ENCODE measurements around the gene MRPL50. TPM values are rescaled to one million over a fixed set of nuclear protein-coding genes. Genes with fewer than 3 reads are reported as not detected.
"Not testable (repeated sequence)": the region's sequence is repeated elsewhere in the genome, so short reads cannot be mapped to it uniquely, and the experiment has no call there.

MRPL50 gene
- total and polyA plus RNA-seq, 4 experiments from 2014 or later: 18.6 to 23.0 (median 20.9) TPM

GRCh38 chr9:101393135-101393534 lies 5.3 kb downstream of the MRPL50 start:
- Histone ChIP-seq H3K27me3 (ENCODE audit: insufficient read depth, low read length) (no peaks in the 10 kb centered on the region), H3K9me3 (ENCODE audit: control insufficient read depth in 1 of 2, low read length in 2 of 2) (no peaks in the 10 kb centered on the region), H3K27ac (ENCODE audit: low read depth, low read length) (no peak overlapping the region), H3K36me3 (ENCODE audit: insufficient read depth, low read length) (peaks cover 7% of the 10 kb centered on the region), H3K4me1 (ENCODE audit: insufficient read depth, low read length) (peaks cover 42% of the 10 kb centered on the region), H3K4me3 (ENCODE audit: low read length in 2 of 2) (no peak overlapping the region)
- ChIA-PET CTCF (ENCODE audit: partially characterized antibody) (no interaction called here), POLR2A (ENCODE audit: partially characterized antibody) (no interaction called here)
- H3K27ac Mint-ChIP-seq: peak overlapping the region in 2 of 7 donors; percentile 49 to 81
- peaks cover 48 to 70% (median 60%) of the 10 kb centered on the region in 4 donors for H3K4me1 Mint-ChIP-seq
- H3K9me3 Mint-ChIP-seq: peaks cover 0 to 11% (median 4%) of the 10 kb centered on the region in 8 donors
- peaks cover 46 to 74% of the 10 kb centered on the region in 2 donors for H3K36me3 Mint-ChIP-seq
- no peak for DNase-seq
- H3K27me3 Mint-ChIP-seq: no peaks in the 10 kb centered on the region
- H3K4me3 Mint-ChIP-seq: peak overlapping the region in 2 of 8 donors; percentile 13 to 17
- intact Hi-C loops (cut with micrococcal nuclease): loop anchor here (10.0 kb wide), 1 partner anchor 1038 kb away; the partner anchor contains the start of gene TEX10

DNA sequence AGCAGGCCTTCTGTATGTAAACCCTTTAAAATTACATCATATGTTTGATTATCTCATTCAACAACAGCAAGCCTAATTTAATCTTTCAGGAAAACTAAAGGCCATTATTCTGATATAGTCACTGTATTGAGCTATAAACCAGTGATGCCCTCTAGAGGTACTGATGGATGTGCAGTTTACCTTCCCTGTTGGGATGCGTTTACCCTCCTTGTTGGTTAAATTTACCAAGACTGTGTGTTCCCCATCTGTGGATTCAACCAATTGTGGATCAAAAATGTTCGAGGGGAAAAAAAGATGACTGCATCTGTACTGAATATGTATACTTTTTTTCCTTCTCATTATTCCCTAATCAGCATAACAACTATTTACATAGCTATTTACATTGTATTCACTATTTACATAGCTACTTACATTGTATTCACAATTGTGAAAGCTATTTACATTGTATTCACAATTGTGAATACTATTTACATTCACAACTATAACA lies 9.9 kb downstream of the MRPL50 start:
- Mint-ChIP-seq H3K4me1 (peaks cover 23 to 35% (median 26%) of the 10 kb centered on the region in 4 donors), H3K9me3 (peaks cover 0 to 18% (median 15%) of the 10 kb centered on the region in 8 donors), H3K4me3 (no peak overlapping the region), H3K27me3 (no peaks in the 10 kb centered on the region), H3K27ac (peak overlapping the region in 3 of 7 donors; percentile 51 to 85 (median 62)), H3K36me3 (peaks cover 45 to 54% of the 10 kb centered on the region in 2 donors)
- POLR2A ChIA-PET (ENCODE audit: partially characterized antibody): interaction anchor here (1.3 kb wide), 1 partner anchor 10 kb away, joined by 8 read pairs; the partner anchor contains the start of genes MRPL50 and ZNF189
- peaks cover 5% of the 10 kb centered on the region for H3K4me1 ChIP-seq (ENCODE audit: insufficient read depth, low read length)
- DNase-seq: no peak
- no peak overlapping the region for H3K4me3 ChIP-seq (ENCODE audit: low read length in 2 of 2)
- intact Hi-C loops (cut with micrococcal nuclease): no loop called here
- CTCF ChIA-PET (ENCODE audit: partially characterized antibody): interaction anchor here (0.9 to 2.0 kb wide), 9 partner anchors 10 to 152 kb away, joined by 3 to 8 read pairs (median 4); partner anchors contain the start of genes MRPL50, RNF20 and ZNF189
- H3K27me3 ChIP-seq (ENCODE audit: insufficient read depth, low read length): no peaks in the 10 kb centered on the region
- H3K36me3 ChIP-seq (ENCODE audit: insufficient read depth, low read length): peaks cover 7% of the 10 kb centered on the region
- H3K9me3 ChIP-seq (ENCODE audit: control insufficient read depth in 1 of 2, low read length in 2 of 2): no peaks in the 10 kb centered on the region
- no peak overlapping the region for H3K27ac ChIP-seq (ENCODE audit: low read depth, low read length)

GRCh38 chr9:101387871-101388506 lies 10.4 kb downstream of the MRPL50 start:
- Mint-ChIP-seq H3K27ac (peak overlapping the region; percentile 43 to 93 (median 83)), H3K36me3 (peaks cover 42 to 50% of the 10 kb centered on the region in 2 donors)
- CTCF ChIA-PET (ENCODE audit: partially characterized antibody): interaction anchor here (0.9 to 2.0 kb wide), 9 partner anchors 10 to 152 kb away, joined by 3 to 8 read pairs (median 4); partner anchors contain the start of genes MRPL50, RNF20 and ZNF189

DNA sequence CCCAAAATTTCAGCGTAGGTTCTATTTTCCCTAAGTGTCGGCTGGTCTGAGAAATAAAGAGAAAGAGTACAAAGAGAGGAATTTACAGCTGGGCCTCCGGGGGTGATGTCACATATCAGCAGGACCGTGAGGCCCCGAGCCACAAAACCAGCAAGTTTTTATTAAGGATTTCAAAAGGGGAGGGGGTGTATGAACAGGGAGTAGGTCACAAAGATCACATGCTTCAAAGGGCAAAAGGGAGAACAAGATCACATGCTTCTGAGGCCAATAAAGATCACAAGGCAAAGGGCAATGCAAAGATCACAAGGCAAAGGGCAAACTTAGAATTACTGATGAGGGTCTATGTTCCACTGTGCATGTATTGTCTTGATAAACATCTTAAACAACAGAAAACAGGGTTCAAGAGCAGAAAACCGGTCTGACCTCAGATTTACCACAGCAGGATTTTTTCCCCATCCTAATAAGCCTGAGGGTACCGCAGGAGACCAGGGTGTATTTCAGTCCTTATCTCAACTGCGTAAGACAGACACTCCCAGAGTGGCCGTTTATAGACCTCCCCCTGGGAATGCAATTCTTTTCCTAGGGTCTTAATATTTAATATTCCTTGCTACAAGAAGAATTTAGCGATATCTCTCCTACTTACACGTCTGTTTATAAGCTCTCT lies 13.4 kb downstream of the MRPL50 start, which contains the start of gene BAAT:
Gene BAAT, minus strand, starts transcription at position 134 of the 664 bp plus-strand sequence. CDS start 13,602 bp downstream, outside the sequence.
- H3K27ac Mint-ChIP-seq; H3K27me3 ChIP-seq (ENCODE audit: insufficient read depth, low read length); H3K4me3 ChIP-seq (ENCODE audit: low read length in 2 of 2); H3K27me3 Mint-ChIP-seq; intact Hi-C loops (cut with micrococcal nuclease); CTCF ChIA-PET (ENCODE audit: partially characterized antibody); POLR2A ChIA-PET (ENCODE audit: partially characterized antibody); H3K4me3 Mint-ChIP-seq; DNase-seq; H3K27ac ChIP-seq (ENCODE audit: low read depth, low read length); H3K4me1 ChIP-seq (ENCODE audit: insufficient read depth, low read length); H3K9me3 ChIP-seq (ENCODE audit: control insufficient read depth in 1 of 2, low read length in 2 of 2); H3K4me1 Mint-ChIP-seq; H3K36me3 ChIP-seq (ENCODE audit: insufficient read depth, low read length): not testable (repeated sequence)
- Mint-ChIP-seq H3K36me3 (peaks cover 22 to 23% of the 10 kb centered on the region in 2 donors), H3K9me3 (peaks cover 0 to 16% (median 12%) of the 10 kb centered on the region in 8 donors)

More at GRCh38 chr9:101387871-101388506, 10.4 kb downstream of the MRPL50 start:
- Histone ChIP-seq H3K36me3 (ENCODE audit: insufficient read depth, low read length) (peaks cover 7% of the 10 kb centered on the region), H3K4me1 (ENCODE audit: insufficient read depth, low read length) (peaks cover 5% of the 10 kb centered on the region), H3K9me3 (ENCODE audit: control insufficient read depth in 1 of 2, low read length in 2 of 2) (no peaks in the 10 kb centered on the region), H3K4me3 (ENCODE audit: low read length in 2 of 2) (no peak overlapping the region), H3K27me3 (ENCODE audit: insufficient read depth, low read length) (no peaks in the 10 kb centered on the region), H3K27ac (ENCODE audit: low read depth, low read length) (no peak overlapping the region)
- Mint-ChIP-seq H3K9me3 (peaks cover 0 to 18% (median 13%) of the 10 kb centered on the region in 8 donors), H3K4me3 (peak overlapping the region in 1 of 8 donors; percentile 23), H3K4me1 (peaks cover 21 to 32% (median 23%) of the 10 kb centered on the region in 4 donors), H3K27me3 (no peaks in the 10 kb centered on the region)
- intact Hi-C loops (cut with micrococcal nuclease): no loop called here
- peak in 4 of 5 donors; percentile 17 to 28 (median 28) for DNase-seq
- POLR2A ChIA-PET (ENCODE audit: partially characterized antibody): interaction anchor here (1.3 kb wide), 1 partner anchor 10 kb away, joined by 8 read pairs; the partner anchor contains the start of genes MRPL50 and ZNF189

DNA sequence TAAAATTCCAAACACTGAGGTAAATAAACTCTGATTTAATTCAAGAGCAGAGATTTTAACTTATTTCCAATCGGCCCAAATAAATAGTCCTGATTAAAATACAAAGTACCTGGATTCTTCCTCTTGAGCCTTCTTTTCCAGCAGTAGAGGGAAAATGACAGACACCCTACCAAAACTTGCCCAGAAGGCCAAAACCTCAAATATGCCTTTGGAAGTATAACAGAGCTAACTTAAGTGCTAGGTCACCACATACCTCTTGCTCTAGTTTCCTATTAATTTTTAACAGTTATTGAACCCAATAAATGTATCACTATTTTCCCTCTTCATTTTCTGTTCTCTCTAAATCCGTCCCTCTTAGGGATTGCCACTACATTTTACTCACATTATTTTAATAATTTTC lies 15.1 kb downstream of the MRPL50 start:
- Mint-ChIP-seq H3K36me3 (peaks cover 14 to 15% of the 10 kb centered on the region in 2 donors), H3K4me3 (no peak overlapping the region), H3K27ac (no peak overlapping the region), H3K27me3 (peaks cover 0 to 1% of the 10 kb centered on the region in 2 donors), H3K4me1 (peaks cover 0 to 7% (median 4%) of the 10 kb centered on the region in 4 donors), H3K9me3 (peaks cover 0 to 18% (median 15%) of the 10 kb centered on the region in 8 donors)
- intact Hi-C loops (cut with micrococcal nuclease): no loop called here
- ChIA-PET CTCF (ENCODE audit: partially characterized antibody) (no interaction called here), POLR2A (ENCODE audit: partially characterized antibody) (no interaction called here)
- H3K36me3 ChIP-seq (ENCODE audit: insufficient read depth, low read length): no peaks in the 10 kb centered on the region
- H3K4me3 ChIP-seq (ENCODE audit: low read length in 2 of 2): no peak overlapping the region
- H3K27me3 ChIP-seq (ENCODE audit: insufficient read depth, low read length): no peaks in the 10 kb centered on the region
- no peaks in the 10 kb centered on the region for H3K4me1 ChIP-seq (ENCODE audit: insufficient read depth, low read length)
- no peak overlapping the region for H3K27ac ChIP-seq (ENCODE audit: low read depth, low read length)
- no peaks in the 10 kb centered on the region for H3K9me3 ChIP-seq (ENCODE audit: control insufficient read depth in 1 of 2, low read length in 2 of 2)
- no peak for DNase-seq

DNA sequence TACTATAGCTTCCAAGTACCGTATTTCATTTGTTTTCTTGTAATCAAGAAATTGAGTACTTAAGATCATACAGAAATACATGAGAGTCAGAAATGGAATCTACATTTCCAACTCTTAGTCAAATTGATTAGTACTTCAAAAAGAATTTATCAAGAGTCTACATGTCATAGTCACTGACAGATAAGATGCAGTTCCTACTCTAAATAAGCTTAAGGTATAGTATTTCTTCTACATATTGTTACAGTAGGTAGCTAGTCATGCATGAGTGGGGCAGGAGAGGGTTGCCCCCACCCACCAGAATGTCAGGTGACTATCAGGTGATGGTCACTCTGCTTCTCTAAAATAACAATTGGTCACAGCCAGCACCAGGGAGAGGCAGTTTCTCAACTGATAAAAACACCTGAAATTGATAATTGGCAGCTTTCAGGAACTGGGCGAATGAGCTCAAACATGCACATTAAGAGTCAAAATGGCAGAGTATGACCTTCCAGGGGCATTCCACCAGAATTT lies 16.5 kb downstream of the MRPL50 start:
- POLR2A ChIA-PET (ENCODE audit: partially characterized antibody): no interaction called here
- Histone ChIP-seq H3K36me3 (ENCODE audit: insufficient read depth, low read length) (no peaks in the 10 kb centered on the region), H3K4me1 (ENCODE audit: insufficient read depth, low read length) (no peaks in the 10 kb centered on the region), H3K9me3 (ENCODE audit: control insufficient read depth in 1 of 2, low read length in 2 of 2) (no peaks in the 10 kb centered on the region), H3K27ac (ENCODE audit: low read depth, low read length) (no peak overlapping the region), H3K4me3 (ENCODE audit: low read length in 2 of 2) (no peak overlapping the region), H3K27me3 (ENCODE audit: insufficient read depth, low read length) (no peaks in the 10 kb centered on the region)
- CTCF ChIA-PET (ENCODE audit: partially characterized antibody): no interaction called here
- peaks cover 0 to 28% (median 20%) of the 10 kb centered on the region in 8 donors for H3K9me3 Mint-ChIP-seq
- H3K27ac Mint-ChIP-seq: no peak overlapping the region
- H3K27me3 Mint-ChIP-seq: peaks cover 0 to 4% of the 10 kb centered on the region in 2 donors
- intact Hi-C loops (cut with micrococcal nuclease): no loop called here
- H3K4me3 Mint-ChIP-seq: no peak overlapping the region
- peaks cover 6 to 13% of the 10 kb centered on the region in 2 donors for H3K36me3 Mint-ChIP-seq
- no peaks in the 10 kb centered on the region for H3K4me1 Mint-ChIP-seq
- DNase-seq: no peak

All from CD4-positive, alpha-beta memory T cell (primary cell).